Measurements from ENCODE around the gene SMARCD3. TPM values are rescaled to one million over a fixed set of nuclear protein-coding genes. Genes with fewer than 3 reads are reported as not detected.

Gene SMARCD3
- total and polyA plus RNA-seq, 12 donors = 77.7 to 175 (median 97.6) TPM

- no peaks in the 10 kb centered on the region for H3K9me3 ChIP-seq
- H3K4me1 ChIP-seq = peaks cover 0 to 50% (median 34%) of the 10 kb centered on the region in 9 donors
- ATAC-seq (no peak), DNase-seq (no peak)
- no peak overlapping the region for H3K4me3 ChIP-seq
- intact Hi-C loops (cut with DNase I) = no loop called here
- TF ChIP-seq, protein P1, sequence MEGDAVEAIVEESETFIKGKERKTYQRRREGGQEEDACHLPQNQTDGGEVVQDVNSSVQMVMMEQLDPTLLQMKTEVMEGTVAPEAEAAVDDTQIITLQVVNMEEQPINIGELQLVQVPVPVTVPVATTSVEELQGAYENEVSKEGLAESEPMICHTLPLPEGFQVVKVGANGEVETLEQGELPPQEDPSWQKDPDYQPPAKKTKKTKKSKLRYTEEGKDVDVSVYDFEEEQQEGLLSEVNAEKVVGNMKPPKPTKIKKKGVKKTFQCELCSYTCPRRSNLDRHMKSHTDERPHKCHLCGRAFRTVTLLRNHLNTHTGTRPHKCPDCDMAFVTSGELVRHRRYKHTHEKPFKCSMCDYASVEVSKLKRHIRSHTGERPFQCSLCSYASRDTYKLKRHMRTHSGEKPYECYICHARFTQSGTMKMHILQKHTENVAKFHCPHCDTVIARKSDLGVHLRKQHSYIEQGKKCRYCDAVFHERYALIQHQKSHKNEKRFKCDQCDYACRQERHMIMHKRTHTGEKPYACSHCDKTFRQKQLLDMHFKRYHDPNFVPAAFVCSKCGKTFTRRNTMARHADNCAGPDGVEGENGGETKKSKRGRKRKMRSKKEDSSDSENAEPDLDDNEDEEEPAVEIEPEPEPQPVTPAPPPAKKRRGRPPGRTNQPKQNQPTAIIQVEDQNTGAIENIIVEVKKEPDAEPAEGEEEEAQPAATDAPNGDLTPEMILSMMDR (IDR thresholded peaks at IDR 0.05) = no peak
- H3K27me3 ChIP-seq = peaks cover 0 to 40% (median 5%) of the 10 kb centered on the region in 7 donors
- no peaks in the 10 kb centered on the region for H3K36me3 ChIP-seq
- WGBS, 2 donors = 62% methylated on average over 7 of the region's 7 CpGs
- no peak overlapping the region for H3K27ac ChIP-seq
Measured at GRCh38 chr7:151255390-151255789, 6.9 kb upstream of the SMARCD3 start.

GRCh38 chr7:151254851-151255250 lies 6.4 kb upstream of the SMARCD3 start:
- WGBS, 2 donors = 89 to 91% methylated on average over 11 of the region's 11 CpGs
- Histone ChIP-seq H3K4me1 (peaks cover 5 to 55% (median 39%) of the 10 kb centered on the region in 9 donors), H3K27me3 (peaks cover 0 to 45% (median under 1%) of the 10 kb centered on the region in 7 donors), H3K36me3 (no peaks in the 10 kb centered on the region), H3K9me3 (no peaks in the 10 kb centered on the region), H3K4me3 (no peak overlapping the region), H3K27ac (peak overlapping the region in 4 of 10 donors; percentile 25 to 42 (median 35))
- ATAC-seq (no peak), DNase-seq (no peak)
- intact Hi-C loops (cut with DNase I) = loop anchor here in 1 of 10 donors (5.0 kb wide), 1 partner anchor 47 kb away; no protein-coding TSS in a partner anchor
- TF ChIP-seq, protein P1 (IDR thresholded peaks at IDR 0.05) = no peak

GRCh38 chr7:151254316-151254715 lies 5.8 kb upstream of the SMARCD3 start:
- TF ChIP-seq, protein P1 (IDR thresholded peaks at IDR 0.05) = no peak
- no peaks in the 10 kb centered on the region for H3K9me3 ChIP-seq
- DNase-seq = peak in 1 of 2 donors; percentile 52
- H3K27me3 ChIP-seq = peaks cover 0 to 46% (median 0%) of the 10 kb centered on the region in 7 donors
- peak in 7 of 8 donors; percentile 5 to 38 (median 23) for ATAC-seq
- WGBS, 2 donors = 45 to 53% methylated on average over 7 of the region's 7 CpGs
- H3K36me3 ChIP-seq = no peaks in the 10 kb centered on the region
- peaks cover 5 to 61% (median 44%) of the 10 kb centered on the region in 9 donors for H3K4me1 ChIP-seq
- intact Hi-C loops (cut with DNase I) = loop anchor here in 1 of 10 donors (5.0 kb wide), 1 partner anchor 48 kb away; no protein-coding TSS in a partner anchor
- peak overlapping the region in 5 of 10 donors; percentile 25 to 98 (median 40) for H3K27ac ChIP-seq
- H3K4me3 ChIP-seq = no peak overlapping the region

- Histone ChIP-seq H3K4me3 (peak overlapping the region in 7 of 10 donors; percentile 59 to 86 (median 73)), H3K27me3 (peaks cover 0 to 49% (median 0%) of the 10 kb centered on the region in 7 donors), H3K27ac (peak overlapping the region in 8 of 10 donors; percentile 92 to 98 (median 97)), H3K4me1 (peaks cover 5 to 69% (median 45%) of the 10 kb centered on the region in 9 donors), H3K36me3 (no peaks in the 10 kb centered on the region), H3K9me3 (no peaks in the 10 kb centered on the region)
- DNase-seq (no peak), ATAC-seq (no peak)
- WGBS, 2 donors = 53 to 55% methylated on average over 17 of the region's 17 CpGs
- intact Hi-C loops (cut with DNase I) = loop anchor here in 2 of 10 donors (1.0 to 5.0 kb wide), 2 partner anchors 21 to 49 kb away; no protein-coding TSS in a partner anchor
- TF ChIP-seq, protein P1 (IDR thresholded peaks at IDR 0.05) = no peak
Measured at GRCh38 chr7:151252961-151253711, 4.6 kb upstream of the SMARCD3 start.

Measured in heart right ventricle (tissue), 16 donors.